OCI-M2 (cell line): ENCODE results near the gene IFNW1.
A peak's percentile ranks its signal among the peaks of the same experiment; 100 is the strongest.

Experiments
- DNase-seq: peaks from one replicate; lab custom pipeline; 2025; ENCODE audit not compliant: unreplicated experiment; lab: John Stamatoyannopoulos, UW

IFNW1 gene

GRCh38 chr9:21110708-21111576, 30.7 kb downstream of the IFNW1 start:
- peak; percentile 39 for DNase-seq

DNA sequence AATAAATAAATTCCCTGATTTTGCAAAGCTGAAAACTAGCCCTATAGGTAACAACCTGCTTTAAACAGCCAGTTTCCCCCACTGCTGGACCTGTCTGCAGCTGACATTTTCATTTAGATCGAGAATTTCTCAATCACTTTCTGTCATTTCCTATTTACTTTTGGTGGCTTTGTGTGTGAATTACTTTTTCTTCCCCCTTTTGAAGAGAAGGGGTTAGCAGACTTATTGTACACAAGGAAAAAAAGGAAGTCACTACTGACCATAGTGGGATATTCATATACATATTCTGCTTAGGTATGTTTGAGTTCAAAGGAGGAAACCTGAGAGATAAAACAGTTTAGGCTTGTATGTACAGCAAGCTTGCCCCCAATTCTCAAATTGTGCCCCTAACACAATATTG, 36.8 kb downstream of the IFNW1 start:
- DNase-seq = no peak

- no peak for DNase-seq
These were observed 39.3 kb downstream of the IFNW1 start for GRCh38 chr9:21102305-21102704.

GRCh38 chr9:21097817-21098216, 43.8 kb downstream of the IFNW1 start:
- DNase-seq = no peak

GRCh38 chr9:21096901-21097255, 44.8 kb downstream of the IFNW1 start:
- no peak for DNase-seq

- DNase-seq = no peak
These were observed 45.3 kb downstream of the IFNW1 start for GRCh38 chr9:21096172-21096900.

- no peak for DNase-seq
These were observed 46.1 kb downstream of the IFNW1 start for GRCh38 chr9:21095561-21095960.
